IMR-90 (cell line): ENCODE measurements around the gene UBP1. TPM values are rescaled to one million over a fixed set of nuclear protein-coding genes. Genes with fewer than 3 reads are reported as not detected.

ENCODE experiments used
- ATAC-seq: fragments of 200-7000 bp; cut with Tn5 transposase; 2 replicates; pipeline ENCODE4 v1.9.1; 2020; ENCODE audit warnings: low read depth, mild to moderate bottlenecking, moderate library complexity
- BruUV-seq: library from RNA; stranded (reverse); fragments of 400-500 nt; replicated peaks from 2 replicates; lab custom pipeline; 2021; lab: Mats Ljungman, UMichigan
- CTCF ChIA-PET: fragments of 300-600 bp; formaldehyde crosslinking; extraction: SDS; loops from one replicate; lab custom pipeline; 2021; ENCODE audit warnings: antibody characterized with exemption; lab: Yijun Ruan, JAX
- POLR2A ChIA-PET: fragments of 300-600 bp; sonication (Branson Sonifier 250); formaldehyde crosslinking; loops from one replicate; lab custom pipeline; 2022; ENCODE audit warnings: antibody characterized with exemption; ENCODE audit not compliant: unreplicated experiment; lab: Charles Lee
- DNase-seq: peaks from one replicate; pipeline ENCODE4 v3.0.0; 2013
- H2AFZ ChIP-seq: replicated peaks from 2 replicates; pipeline ENCODE3; 2013; ENCODE audit warnings: low read length, mild to moderate bottlenecking; ENCODE audit not compliant: poor library complexity
- H2AK5ac ChIP-seq: 2 replicates; pipeline ENCODE4 v1.6.1; 2013; ENCODE audit warnings: low read depth, low read length, inconsistent platforms
- H2AK9ac ChIP-seq: replicated peaks from 2 replicates; pipeline ENCODE3; 2013; ENCODE audit warnings: mild to moderate bottlenecking, low read depth, low read length, moderate library complexity; ENCODE audit not compliant: poor library complexity
- H2BK120ac ChIP-seq: 2 replicates; pipeline ENCODE4 v1.6.1; 2013; ENCODE audit warnings: low read depth, low read length, inconsistent platforms
- H2BK15ac ChIP-seq: 3 replicates; pipeline ENCODE4 v1.6.1; 2013; ENCODE audit warnings: low read depth, low read length, inconsistent platforms
- H2BK20ac ChIP-seq: 2 replicates; pipeline ENCODE4 v1.6.1; 2013; ENCODE audit warnings: low read depth, mild to moderate bottlenecking, inconsistent platforms, low read length, moderate library complexity
- H2BK5ac ChIP-seq: 2 replicates; pipeline ENCODE4 v1.6.1; 2013; ENCODE audit warnings: mild to moderate bottlenecking, low read depth, low read length, inconsistent platforms; ENCODE audit not compliant: poor library complexity, severe bottlenecking
- H3K14ac ChIP-seq: replicated peaks from 2 replicates; pipeline ENCODE4 v1.6.1; 2013; ENCODE audit warnings: low read depth, low read length, inconsistent platforms
- H3K18ac ChIP-seq: 2 replicates; pipeline ENCODE4 v1.6.1; 2013; ENCODE audit warnings: low read depth, low read length, control low read depth
- H3K23ac ChIP-seq: 2 replicates; pipeline ENCODE4 v1.6.1; 2013; ENCODE audit warnings: low read depth, low read length, inconsistent platforms
- H3K27ac ChIP-seq: 2 replicates; pipeline ENCODE4 v1.5.1; 2013; ENCODE audit warnings: mild to moderate bottlenecking, control low read depth, low read length; ENCODE audit not compliant: insufficient read depth
- H3K27me3 ChIP-seq: 2 replicates; pipeline ENCODE4 v1.6.1; 2013; ENCODE audit warnings: low read length; ENCODE audit not compliant: control insufficient read depth, insufficient read depth
- H3K36me3 ChIP-seq: 2 replicates; pipeline ENCODE4 v1.6.1; 2013; ENCODE audit warnings: low read length, mixed read lengths; ENCODE audit not compliant: control insufficient read depth, insufficient read depth
- H3K4ac ChIP-seq: 2 replicates; pipeline ENCODE4 v1.6.1; 2013; ENCODE audit warnings: low read depth, low read length, inconsistent platforms
- H3K4me1 ChIP-seq: 2 replicates; pipeline ENCODE4 v1.6.1; 2013; ENCODE audit warnings: low read length, mixed read lengths; ENCODE audit not compliant: control insufficient read depth, insufficient read depth
- H3K4me2 ChIP-seq: 2 replicates; pipeline ENCODE4 v1.6.1; 2013; ENCODE audit warnings: low read depth, mild to moderate bottlenecking, control low read depth, low read length, moderate library complexity
- H3K4me3 ChIP-seq: 2 replicates; pipeline ENCODE4 v1.5.1; 2013; ENCODE audit warnings: low read depth, mild to moderate bottlenecking, control low read depth, low read length, moderate library complexity; ENCODE audit not compliant: insufficient read depth
- H3K56ac ChIP-seq: 2 replicates; pipeline ENCODE4 v1.6.1; 2013; ENCODE audit warnings: low read length, inconsistent platforms; ENCODE audit not compliant: insufficient read depth; ENCODE audit errors: extremely low read depth
- H3K79me1 ChIP-seq, 2 experiments: 2 replicates each; pipeline ENCODE4 v1.6.1; 2013; ENCODE audit warnings: low read length in 2 of 2, inconsistent platforms in 1 of 2, low read depth in 1 of 2
- H3K9ac ChIP-seq: 2 replicates; pipeline ENCODE4 v1.6.1; 2013; ENCODE audit warnings: low read depth, low read length, control low read depth
- H3K9me1 ChIP-seq: 2 replicates; pipeline ENCODE4 v1.6.1; 2013; ENCODE audit warnings: low read length, inconsistent platforms; ENCODE audit not compliant: insufficient read depth
- H3K9me3 ChIP-seq: 2 replicates; pipeline ENCODE4 v1.6.1; 2013; ENCODE audit warnings: low read length; ENCODE audit not compliant: control insufficient read depth, insufficient read depth
- H4K20me1 ChIP-seq: 2 replicates; pipeline ENCODE4 v1.6.1; 2013; ENCODE audit warnings: low read length, inconsistent platforms; ENCODE audit not compliant: insufficient read depth
- H4K5ac ChIP-seq: 2 replicates; pipeline ENCODE4 v1.6.1; 2013; ENCODE audit warnings: mild to moderate bottlenecking, low read depth, low read length, control low read depth
- H4K8ac ChIP-seq, 2 experiments: 2 replicates each; pipeline ENCODE4 v1.6.1; 2013; ENCODE audit warnings: low read depth in 2 of 2, low read length in 2 of 2, control low read depth in 1 of 2, inconsistent platforms in 1 of 2
- H4K91ac ChIP-seq: 2 replicates; pipeline ENCODE4 v1.6.1; 2013; ENCODE audit warnings: low read depth, low read length, inconsistent platforms; ENCODE audit not compliant: insufficient read depth
- BHLHE40 ChIP-seq: fragments of 150-350 bp; IDR thresholded peaks from 2 replicates; pipeline ENCODE4 v1.6.1; 2016; ENCODE audit warnings: mild to moderate bottlenecking, low read depth, low read length
- CEBPB ChIP-seq: IDR thresholded peaks from 2 replicates; pipeline ENCODE4 v1.6.1; 2012; ENCODE audit warnings: low read depth, low read length, improper control_type of control experiment
- CHD1 ChIP-seq: IDR thresholded peaks from 2 replicates; pipeline ENCODE4 v1.6.1; 2012; ENCODE audit warnings: low read depth, low read length, improper control_type of control experiment
- CTCF ChIP-seq: conservative IDR thresholded peaks from 2 replicates; pipeline ENCODE4 v1.5.1; 2012; ENCODE audit warnings: mild to moderate bottlenecking, low read depth, low read length, improper control_type of control experiment
- FOS ChIP-seq: fragments of 150-350 bp; IDR thresholded peaks from 2 replicates; pipeline ENCODE4 v1.6.1; 2016; ENCODE audit warnings: low read depth, low read length
- MAFK ChIP-seq: IDR thresholded peaks from 2 replicates; pipeline ENCODE4 v1.6.1; 2012; ENCODE audit warnings: low read depth, low read length, improper control_type of control experiment
- MAZ ChIP-seq: IDR thresholded peaks from 2 replicates; pipeline ENCODE4 v1.6.1; 2012; ENCODE audit warnings: low read depth, mild to moderate bottlenecking, low read length, improper control_type of control experiment, moderate library complexity, borderline replicate concordance
- NFE2L2 ChIP-seq: fragments of 150-350 bp; IDR thresholded peaks from 2 replicates; pipeline ENCODE4 v1.6.1; 2016; ENCODE audit warnings: low read depth, mild to moderate bottlenecking, low read length
- POLR2A ChIP-seq: IDR thresholded peaks from 2 replicates; pipeline ENCODE4 v1.6.1; 2012; ENCODE audit warnings: mild to moderate bottlenecking, low read depth, low read length
- RAD21 ChIP-seq: IDR thresholded peaks from 2 replicates; pipeline ENCODE4 v1.6.1; 2012; ENCODE audit warnings: low read length, improper control_type of control experiment
- RFX5 ChIP-seq: IDR thresholded peaks from 2 replicates; pipeline ENCODE4 v1.8.0; 2012; ENCODE audit warnings: low read depth, mild to moderate bottlenecking, low read length, moderate library complexity
- USF2 ChIP-seq: fragments of 150-350 bp; IDR thresholded peaks from 2 replicates; pipeline ENCODE4 v1.6.1; 2017; ENCODE audit warnings: mild to moderate bottlenecking, antibody characterized with exemption, low read length, low read depth
- WGBS, 2 experiments: methylation state at CpG; one replicate each; pipeline versions ENCODE4 v1.1.5 to v1.1.7; 2013; ENCODE audit warnings: missing lambda C conversion rate in 2 of 2; ENCODE audit not compliant: insufficient read length in 1 of 2; ENCODE audit errors: extremely low coverage in 2 of 2; 5-methylcytosine and 5-hydroxymethylcytosine counted together
- dilution Hi-C: fragments of 300-500 bp; cut with HindIII; formaldehyde crosslinking; loops from one replicate; pipeline ENCODE4 v1.14.3; 2018; ENCODE audit warnings: low sequenced_read_pairs; ENCODE audit not compliant: unreplicated experiment
- in situ Hi-C: fragments of 300-500 bp; cut with MboI; formaldehyde crosslinking; loops from 3 replicates; pipeline ENCODE4 v1.14.3; 2019; ENCODE audit warnings: low sequenced_read_pairs, inconsistent platforms, mixed read lengths
- intact Hi-C: fragments of 100-400 bp; cut with micrococcal nuclease; formaldehyde crosslinking; loops from 2 replicates; pipeline ENCODE4 v1.10.0; 2022
- polyA plus RNA-seq, 3 experiments: library from polyadenylated mRNA; depleted of rRNA; stranded (reverse); fragments of >200 nt; gene quantifications; 2 replicates each; pipeline ENCODE4 v1.2.3, GENCODE V29; 2012; ENCODE audit warnings: low replicate concordance in 1 of 3
- total RNA-seq: library from RNA; depleted of rRNA; stranded (reverse); fragments of >200 nt; gene quantifications from 2 replicates; pipeline ENCODE4 v1.2.3, GENCODE V29; 2012

The UBP1 gene
- total and polyA plus RNA-seq, 2 of the 4 experiments (the other 2 are of a cell fraction) = 56.3 to 73.8 TPM

GRCh38 chr3:33380653-33381052, 59.6 kb downstream of the UBP1 start:
- Histone ChIP-seq H3K4me3 (no peak overlapping the region), H3K4me2 (no peak overlapping the region), H2BK20ac (no peak overlapping the region), H4K5ac (no peak overlapping the region), H4K91ac (no peak overlapping the region), H3K9ac (no peak overlapping the region), H2BK15ac (no peak overlapping the region), H3K9me1 (peaks cover 15% of the 10 kb centered on the region; the same call in 1 of the 2 replicates), H3K56ac (no peak overlapping the region), H3K4me1 (no peaks in the 10 kb centered on the region; the same call in 1 of the 2 replicates), H3K27ac (no peak overlapping the region), H3K36me3 (peaks cover 24% of the 10 kb centered on the region), H3K27me3 (no peaks in the 10 kb centered on the region), H3K9me3 (no peaks in the 10 kb centered on the region), H4K20me1 (peaks cover 5% of the 10 kb centered on the region; the same call in 1 of the 2 replicates), H2AFZ (no peak overlapping the region), H3K18ac (no peak overlapping the region), H2AK5ac (no peak overlapping the region), H2AK9ac (no peak overlapping the region), H3K4ac (no peak overlapping the region), H2BK5ac (no peak overlapping the region), H3K14ac (no peak overlapping the region), H3K79me1 (peaks cover 12 to 31% of the 10 kb centered on the region in 2 experiments; a peak in 3 of 4 replicates), H4K8ac (no peak overlapping the region), H2BK120ac (no peak overlapping the region), H3K23ac (no peak overlapping the region)
- intact Hi-C loops = no loop called here
- in situ Hi-C loops = no loop called here
- ChIA-PET CTCF (no interaction called here), POLR2A (no interaction called here)
- dilution Hi-C loops = loop anchor here (25.0 kb wide), 1 partner anchor 243 kb away; no protein-coding TSS in a partner anchor
- no CpG with 5 or more reads among the region's 3 CpGs for WGBS, 2 experiments
- ATAC-seq = no peak
- BruUV-seq = no TSS peak
- DNase-seq = no peak
- TF ChIP-seq BHLHE40 = no peak
- TF ChIP-seq USF2 = no peak
- no peak for TF ChIP-seq MAZ
- TF ChIP-seq RAD21 = no peak
- no peak for TF ChIP-seq FOS
- no peak for TF ChIP-seq RFX5
- TF ChIP-seq CEBPB = no peak
- TF ChIP-seq POLR2A = no peak
- no peak for TF ChIP-seq MAFK
- TF ChIP-seq CHD1 = no peak
- no peak for TF ChIP-seq CTCF
- TF ChIP-seq NFE2L2 = no peak
